NB4 (cell line): ENCODE results near the gene AP2B1.

ENCODE experiments used
- POLR2A ChIP-seq: IDR thresholded peaks from 2 replicates; pipeline ENCODE4 v1.6.1; 2011; ENCODE audit warnings: mild to moderate bottlenecking; ENCODE audit not compliant: insufficient read length; ENCODE audit errors: extremely low read depth
- TF ChIP-seq, protein P1 (sequence below): IDR thresholded peaks from one replicate; pipeline ENCODE4 v1.5.1; 2012; ENCODE audit warnings: low read depth, low read length

DNA sequence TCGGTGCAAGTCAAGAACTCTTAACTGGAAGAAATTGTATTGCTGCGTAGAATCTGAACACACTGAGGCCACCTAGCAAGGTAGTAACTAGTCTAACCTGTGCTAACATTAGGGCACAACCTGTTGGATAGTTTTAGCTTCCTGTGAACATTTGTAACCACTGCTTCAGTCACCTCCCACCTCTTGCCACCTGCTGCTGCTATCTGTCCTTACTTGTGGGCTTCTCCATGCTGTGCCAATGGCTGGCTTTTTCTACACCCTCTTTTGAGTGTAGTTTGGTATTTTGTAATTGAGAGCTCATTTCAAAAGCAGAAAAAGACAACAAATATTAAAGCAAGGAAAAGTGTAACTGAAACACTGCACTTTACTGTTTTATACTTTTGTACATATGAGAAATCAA is 136.6 kb downstream of the AP2B1 start:
- TF ChIP-seq, protein P1, sequence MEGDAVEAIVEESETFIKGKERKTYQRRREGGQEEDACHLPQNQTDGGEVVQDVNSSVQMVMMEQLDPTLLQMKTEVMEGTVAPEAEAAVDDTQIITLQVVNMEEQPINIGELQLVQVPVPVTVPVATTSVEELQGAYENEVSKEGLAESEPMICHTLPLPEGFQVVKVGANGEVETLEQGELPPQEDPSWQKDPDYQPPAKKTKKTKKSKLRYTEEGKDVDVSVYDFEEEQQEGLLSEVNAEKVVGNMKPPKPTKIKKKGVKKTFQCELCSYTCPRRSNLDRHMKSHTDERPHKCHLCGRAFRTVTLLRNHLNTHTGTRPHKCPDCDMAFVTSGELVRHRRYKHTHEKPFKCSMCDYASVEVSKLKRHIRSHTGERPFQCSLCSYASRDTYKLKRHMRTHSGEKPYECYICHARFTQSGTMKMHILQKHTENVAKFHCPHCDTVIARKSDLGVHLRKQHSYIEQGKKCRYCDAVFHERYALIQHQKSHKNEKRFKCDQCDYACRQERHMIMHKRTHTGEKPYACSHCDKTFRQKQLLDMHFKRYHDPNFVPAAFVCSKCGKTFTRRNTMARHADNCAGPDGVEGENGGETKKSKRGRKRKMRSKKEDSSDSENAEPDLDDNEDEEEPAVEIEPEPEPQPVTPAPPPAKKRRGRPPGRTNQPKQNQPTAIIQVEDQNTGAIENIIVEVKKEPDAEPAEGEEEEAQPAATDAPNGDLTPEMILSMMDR, result no peak
- TF ChIP-seq POLR2A, result no peak
